SU-DHL-6 (cell line): ENCODE measurements around the gene TBC1D5.
"Not testable (repeated sequence)": the region's sequence is repeated elsewhere in the genome, so short reads cannot be mapped to it uniquely, and the experiment has no call there.

Experiments
- H2AFZ ChIP-seq: fragments of 200-600 bp; sonication (generic); 2 replicates; pipeline ENCODE4 v1.6.1; 2014; ENCODE audit warnings: low read depth, mild to moderate bottlenecking, moderate library complexity, mixed read lengths, antibody characterized with exemption, low read length; ENCODE audit not compliant: severe bottlenecking
- H3F3A ChIP-seq: fragments of 200-600 bp; shearing (Covaris generic); 2 replicates; pipeline ENCODE4 v1.6.0; 2016; ENCODE audit warnings: antibody characterized with exemption, mild to moderate bottlenecking; ENCODE audit not compliant: insufficient read depth
- H3K27ac ChIP-seq: fragments of 200-600 bp; sonication (generic); 2 replicates; pipeline ENCODE4 v1.5.1; 2016; ENCODE audit warnings: low read depth, mild to moderate bottlenecking, low read length, moderate library complexity, mixed read lengths
- H3K27me3 ChIP-seq: fragments of 200-600 bp; sonication (generic), shearing (Covaris generic); 2 replicates; pipeline ENCODE4 v1.6.0; 2014; ENCODE audit warnings: mild to moderate bottlenecking, low read length
- H3K36me3 ChIP-seq: fragments of 200-600 bp; sonication (generic); 2 replicates; pipeline ENCODE4 v1.6.1; 2014; ENCODE audit warnings: mild to moderate bottlenecking, low read length, mixed read lengths
- H3K4me2 ChIP-seq: fragments of 300-600, 200-600 bp; shearing (Covaris generic), sonication (generic); 2 replicates; pipeline ENCODE4 v1.6.0; 2014; ENCODE audit warnings: low read length, low read depth, mild to moderate bottlenecking; ENCODE audit not compliant: poor library complexity, severe bottlenecking
- H3K4me3 ChIP-seq: fragments of 200-600 bp; sonication (generic); 2 replicates; pipeline ENCODE4 v1.5.1; 2014; ENCODE audit warnings: antibody characterized with exemption, low read length, mild to moderate bottlenecking, mixed read lengths; ENCODE audit not compliant: insufficient read depth, poor library complexity, severe bottlenecking
- H3K79me2 ChIP-seq: fragments of 200-600 bp; sonication (generic); 2 replicates; pipeline ENCODE4 v1.6.1; 2014; ENCODE audit warnings: mild to moderate bottlenecking, low read length, moderate library complexity; ENCODE audit not compliant: insufficient read depth
- H3K9ac ChIP-seq: fragments of 200-600 bp; sonication (generic); 2 replicates; pipeline ENCODE4 v1.7.0; 2014; ENCODE audit warnings: mild to moderate bottlenecking, low read length
- H3K9me2 ChIP-seq: fragments of 200-600 bp; sonication (generic); replicated peaks from 2 replicates; pipeline ENCODE4 v1.6.1; 2014; ENCODE audit warnings: low read length; ENCODE audit not compliant: insufficient read depth
- H3K9me3 ChIP-seq: fragments of 200-600 bp; sonication (generic); 2 replicates; pipeline ENCODE4 v1.6.1; 2014; ENCODE audit warnings: low read length, mixed read lengths; ENCODE audit not compliant: insufficient read depth
- H4K20me1 ChIP-seq: fragments of 200-600 bp; sonication (generic); 2 replicates; pipeline ENCODE4 v1.6.1; 2014; ENCODE audit warnings: low read depth, mild to moderate bottlenecking, antibody characterized with exemption, low read length, moderate library complexity, mixed read lengths
- CTCF ChIP-seq: fragments of 200-600 bp; sonication (generic); IDR thresholded peaks from one replicate; pipeline ENCODE4 v1.5.1; 2017; ENCODE audit warnings: antibody characterized with exemption, mild to moderate bottlenecking, low read length, moderate library complexity; ENCODE audit not compliant: insufficient read depth, poor library complexity, severe bottlenecking
- EZH2phosphoT487 ChIP-seq: fragments of 200-600 bp; sonication (generic), shearing (Covaris generic); conservative IDR thresholded peaks from 2 replicates; pipeline ENCODE4 v1.6.1; 2018; ENCODE audit warnings: mild to moderate bottlenecking, antibody characterized with exemption, low read length, moderate library complexity, mixed read lengths

The TBC1D5 gene

DNA sequence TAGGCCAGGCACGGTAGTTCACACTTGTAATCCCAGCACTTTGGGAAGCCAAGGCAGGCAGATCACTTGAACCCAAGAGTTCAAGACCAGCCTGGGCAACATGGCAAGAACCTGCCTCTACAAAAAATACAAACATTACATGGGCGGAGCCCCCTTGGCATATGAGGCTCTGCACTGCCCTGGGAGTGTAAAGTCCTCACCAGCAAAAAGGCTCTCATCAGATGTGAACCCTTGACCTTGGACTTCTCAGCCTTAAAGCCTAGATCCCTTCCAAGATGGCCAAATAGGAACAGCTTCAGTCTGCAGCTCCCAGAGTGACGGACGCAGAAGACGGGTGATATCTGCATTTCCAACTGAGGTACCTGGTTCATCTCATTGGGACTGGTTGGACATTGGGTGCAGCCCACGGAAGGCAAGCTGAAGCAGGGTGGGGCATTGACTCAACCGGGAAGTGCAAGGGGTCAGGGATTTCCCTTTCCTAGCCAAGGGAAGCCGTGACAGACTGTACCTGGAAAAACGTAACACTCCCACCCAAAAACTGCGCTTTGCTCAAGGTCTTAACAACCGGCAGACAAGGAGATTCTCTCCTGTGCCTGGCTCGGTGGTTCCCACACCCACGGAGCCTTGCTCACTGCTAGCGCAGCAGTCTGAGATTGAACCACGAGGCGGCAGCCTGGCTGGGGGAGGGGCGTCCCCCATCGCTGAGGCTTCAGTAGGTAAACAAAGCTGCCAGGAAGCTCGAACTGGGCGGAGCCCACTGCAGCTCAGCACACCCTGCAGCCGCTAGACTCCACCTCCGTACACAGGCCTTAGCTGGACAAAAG is 49.4 kb downstream of the TBC1D5 start:
- H3K4me3 ChIP-seq = not testable (repeated sequence)

GRCh38 chr3:17687566-17687965 is 54.9 kb downstream of the TBC1D5 start:
- no peak overlapping the region for H2AFZ ChIP-seq
- H4K20me1 ChIP-seq = 0 out of 2 replicates have a peak, but pooled peaks cover 5% of the 10 kb centered on the region
- H3K9me2 ChIP-seq = no peaks in the 10 kb centered on the region
- H3K9ac ChIP-seq = no peak overlapping the region
- H3K27me3 ChIP-seq = no peaks in the 10 kb centered on the region
- no peaks in the 10 kb centered on the region for H3F3A ChIP-seq
- no peaks in the 10 kb centered on the region for H3K9me3 ChIP-seq
- no peaks in the 10 kb centered on the region for H3K36me3 ChIP-seq
- no peak overlapping the region for H3K27ac ChIP-seq
- no peak overlapping the region for H3K4me2 ChIP-seq
- H3K4me3 ChIP-seq = no peak overlapping the region
- TF ChIP-seq EZH2phosphoT487 (no peak), CTCF (no peak)
- H3K79me2 ChIP-seq = peaks cover 22% of the 10 kb centered on the region; the same call in 1 of the 2 replicates

More for the DNA sequence above, 49.4 kb downstream of the TBC1D5 start:
- not testable (repeated sequence) for H3K36me3 ChIP-seq, H3F3A ChIP-seq, H3K9me3 ChIP-seq, H2AFZ ChIP-seq, H3K9ac ChIP-seq, H3K27ac ChIP-seq, H3K4me2 ChIP-seq, H3K27me3 ChIP-seq, H3K9me2 ChIP-seq, H4K20me1 ChIP-seq
- peaks cover 20% of the 10 kb centered on the region; the same call in 1 of the 2 replicates for H3K79me2 ChIP-seq

GRCh38 chr3:17686613-17687012 is 55.8 kb downstream of the TBC1D5 start:
- H3K27ac ChIP-seq = no peak overlapping the region
- 0 out of 2 replicates have a peak, but pooled peaks cover 5% of the 10 kb centered on the region for H4K20me1 ChIP-seq
- H2AFZ ChIP-seq = no peak overlapping the region
- no peak overlapping the region for H3K9ac ChIP-seq
- no peaks in the 10 kb centered on the region for H3K36me3 ChIP-seq
- H3K79me2 ChIP-seq = peaks cover 21% of the 10 kb centered on the region; the same call in 1 of the 2 replicates
- no peaks in the 10 kb centered on the region for H3K9me3 ChIP-seq
- no peaks in the 10 kb centered on the region for H3K9me2 ChIP-seq
- no peak overlapping the region for H3K4me3 ChIP-seq
- H3K27me3 ChIP-seq = no peaks in the 10 kb centered on the region
- no peak overlapping the region for H3K4me2 ChIP-seq
- no peaks in the 10 kb centered on the region for H3F3A ChIP-seq
- TF ChIP-seq CTCF (no peak), EZH2phosphoT487 (no peak)

DNA sequence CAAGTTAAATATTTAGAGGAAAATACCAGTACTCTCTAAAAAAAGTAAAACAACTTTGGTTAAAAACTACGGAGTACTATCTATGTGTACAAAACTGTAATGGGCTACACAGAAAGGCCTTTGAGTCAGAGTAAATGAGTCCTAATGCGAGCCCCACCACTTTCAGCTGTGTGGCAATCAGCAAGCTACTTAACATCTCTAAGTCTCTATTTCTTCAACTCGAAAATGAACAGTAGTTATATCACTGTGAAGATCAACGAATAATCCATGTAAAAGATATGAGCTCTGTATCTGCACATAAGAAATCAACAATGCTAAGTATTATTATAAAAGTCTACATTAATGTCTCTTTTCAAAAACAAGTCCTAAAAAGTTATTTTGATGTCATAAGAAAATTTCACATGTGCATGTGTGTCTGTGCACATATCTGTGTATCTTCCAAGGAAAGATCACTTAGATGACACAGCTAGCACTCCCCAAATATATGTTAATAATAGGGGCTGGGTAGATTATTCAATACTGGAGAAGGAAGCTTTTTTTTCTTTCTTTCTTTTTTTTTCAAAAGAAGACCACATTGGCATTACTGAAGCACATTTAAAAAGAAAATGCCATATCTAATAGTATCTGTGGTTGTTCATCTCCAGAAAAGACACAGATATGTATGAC is 58.8 kb downstream of the TBC1D5 start:
- peaks cover 21% of the 10 kb centered on the region; the same call in 1 of the 2 replicates for H3K79me2 ChIP-seq
- H2AFZ ChIP-seq = no peak overlapping the region
- H4K20me1 ChIP-seq = 0 out of 2 replicates have a peak, but pooled peaks cover 5% of the 10 kb centered on the region
- TF ChIP-seq CTCF (no peak), EZH2phosphoT487 (no peak)
- H3K27ac ChIP-seq = no peak overlapping the region
- no peak overlapping the region for H3K9ac ChIP-seq
- H3K4me2 ChIP-seq = no peak overlapping the region
- H3K27me3 ChIP-seq = no peaks in the 10 kb centered on the region
- no peaks in the 10 kb centered on the region for H3K9me3 ChIP-seq
- no peaks in the 10 kb centered on the region for H3K9me2 ChIP-seq
- H3F3A ChIP-seq = no peaks in the 10 kb centered on the region
- H3K36me3 ChIP-seq = no peaks in the 10 kb centered on the region
- no peak overlapping the region for H3K4me3 ChIP-seq
